ENCODE measurements around the gene RPS21. TPM values are rescaled to one million over a fixed set of nuclear protein-coding genes. Genes with fewer than 3 reads are reported as not detected.

Gene RPS21
- total RNA-seq, 1 donor from 2014 or later, result 5,743 TPM

GRCh38 chr20:62418709-62419487 lies 32.0 kb downstream of the RPS21 start:
- Histone ChIP-seq H3K4me3 (ENCODE audit: low read depth, low read length) (no peak overlapping the region), H3K27me3 (ENCODE audit: control insufficient read depth, insufficient read depth, low read length) (peaks cover 26% of the 10 kb centered on the region), H3K36me3 (ENCODE audit: control insufficient read depth, insufficient read depth, low read length) (no peaks in the 10 kb centered on the region)
- DNase-seq (ENCODE audit: low read depth), result no peak
- no peak for TF ChIP-seq CTCF (IDR thresholded peaks at IDR 0.05; ENCODE audit: insufficient read depth, low read length, poor library complexity, severe bottlenecking)

- no peak for DNase-seq (ENCODE audit: low read depth)
Measured at GRCh38 chr20:62419759-62420158, 32.9 kb downstream of the RPS21 start.

GRCh38 chr20:62420846-62421715 lies 34.2 kb downstream of the RPS21 start:
- DNase-seq (ENCODE audit: low read depth), result no peak
- Histone ChIP-seq H3K36me3 (ENCODE audit: control insufficient read depth, insufficient read depth, low read length) (no peaks in the 10 kb centered on the region), H3K27me3 (ENCODE audit: control insufficient read depth, insufficient read depth, low read length) (peaks cover 39% of the 10 kb centered on the region), H3K4me3 (ENCODE audit: low read depth, low read length) (no peak overlapping the region)
- no peak for TF ChIP-seq CTCF (IDR thresholded peaks at IDR 0.05; ENCODE audit: insufficient read depth, low read length, poor library complexity, severe bottlenecking)

More at GRCh38 chr20:62419759-62420158, 32.9 kb downstream of the RPS21 start:
- no peak for TF ChIP-seq CTCF (IDR thresholded peaks at IDR 0.05; ENCODE audit: insufficient read depth, low read length, poor library complexity, severe bottlenecking)
- Histone ChIP-seq H3K36me3 (ENCODE audit: control insufficient read depth, insufficient read depth, low read length) (no peaks in the 10 kb centered on the region), H3K27me3 (ENCODE audit: control insufficient read depth, insufficient read depth, low read length) (peaks cover 31% of the 10 kb centered on the region), H3K4me3 (ENCODE audit: low read depth, low read length) (no peak overlapping the region)

GRCh38 chr20:62421716-62421990 lies 34.8 kb downstream of the RPS21 start:
- no peak overlapping the region for H3K4me3 ChIP-seq (ENCODE audit: low read depth, low read length)
- TF ChIP-seq CTCF (IDR thresholded peaks at IDR 0.05; ENCODE audit: insufficient read depth, low read length, poor library complexity, severe bottlenecking), result no peak
- H3K27me3 ChIP-seq (ENCODE audit: control insufficient read depth, insufficient read depth, low read length), result peaks cover 40% of the 10 kb centered on the region
- H3K36me3 ChIP-seq (ENCODE audit: control insufficient read depth, insufficient read depth, low read length), result no peaks in the 10 kb centered on the region
- DNase-seq (ENCODE audit: low read depth), result no peak

GRCh38 chr20:62422636-62423325 lies 35.9 kb downstream of the RPS21 start:
- peaks cover 47% of the 10 kb centered on the region for H3K27me3 ChIP-seq (ENCODE audit: control insufficient read depth, insufficient read depth, low read length)
- DNase-seq (ENCODE audit: low read depth), result no peak
- no peak for TF ChIP-seq CTCF (IDR thresholded peaks at IDR 0.05; ENCODE audit: insufficient read depth, low read length, poor library complexity, severe bottlenecking)
- H3K4me3 ChIP-seq (ENCODE audit: low read depth, low read length), result no peak overlapping the region
- no peaks in the 10 kb centered on the region for H3K36me3 ChIP-seq (ENCODE audit: control insufficient read depth, insufficient read depth, low read length)

Data from kidney epithelial cell (primary cell).